CD4-positive, alpha-beta T cell treated with Interferon gamma for 1 hour (primary cell): ENCODE data around the gene NECAP2.

Source experiments
- DNase-seq: peaks from one replicate; pipeline ENCODE4 v3.0.0-alpha.2; 2020

The NECAP2 gene

GRCh38 chr1:16440470-16441281 is at the start of gene NECAP2:
Gene NECAP2, plus strand, starts transcription at chr1:16440724. Its CDS starts 38 bp downstream, at chr1:16440762.
- DNase-seq, result peak; percentile 90

DNA sequence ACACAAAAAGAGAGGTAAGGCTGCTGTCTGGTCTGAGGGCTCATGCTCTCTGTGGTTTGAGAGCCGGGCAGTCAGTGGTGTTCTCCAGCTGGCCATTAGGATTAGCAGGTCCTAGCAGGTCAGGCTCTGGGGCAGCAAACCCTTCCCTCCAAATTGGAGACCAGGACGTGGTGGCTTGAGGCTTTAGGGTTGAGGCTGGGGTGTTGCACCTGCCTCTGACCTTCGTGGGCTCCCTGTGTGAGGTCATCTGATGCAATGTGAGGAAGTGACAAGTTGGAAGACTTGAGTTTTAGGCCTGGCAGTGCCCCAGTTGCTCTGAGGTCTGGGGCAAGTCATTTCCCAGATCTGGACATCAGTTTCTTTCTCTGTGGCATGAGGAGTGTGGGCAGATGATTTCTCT is 49.1 kb upstream of the NECAP2 start:
- no peak for DNase-seq

GRCh38 chr1:16392740-16393569 is 47.6 kb upstream of the NECAP2 start:
- no peak for DNase-seq

DNA sequence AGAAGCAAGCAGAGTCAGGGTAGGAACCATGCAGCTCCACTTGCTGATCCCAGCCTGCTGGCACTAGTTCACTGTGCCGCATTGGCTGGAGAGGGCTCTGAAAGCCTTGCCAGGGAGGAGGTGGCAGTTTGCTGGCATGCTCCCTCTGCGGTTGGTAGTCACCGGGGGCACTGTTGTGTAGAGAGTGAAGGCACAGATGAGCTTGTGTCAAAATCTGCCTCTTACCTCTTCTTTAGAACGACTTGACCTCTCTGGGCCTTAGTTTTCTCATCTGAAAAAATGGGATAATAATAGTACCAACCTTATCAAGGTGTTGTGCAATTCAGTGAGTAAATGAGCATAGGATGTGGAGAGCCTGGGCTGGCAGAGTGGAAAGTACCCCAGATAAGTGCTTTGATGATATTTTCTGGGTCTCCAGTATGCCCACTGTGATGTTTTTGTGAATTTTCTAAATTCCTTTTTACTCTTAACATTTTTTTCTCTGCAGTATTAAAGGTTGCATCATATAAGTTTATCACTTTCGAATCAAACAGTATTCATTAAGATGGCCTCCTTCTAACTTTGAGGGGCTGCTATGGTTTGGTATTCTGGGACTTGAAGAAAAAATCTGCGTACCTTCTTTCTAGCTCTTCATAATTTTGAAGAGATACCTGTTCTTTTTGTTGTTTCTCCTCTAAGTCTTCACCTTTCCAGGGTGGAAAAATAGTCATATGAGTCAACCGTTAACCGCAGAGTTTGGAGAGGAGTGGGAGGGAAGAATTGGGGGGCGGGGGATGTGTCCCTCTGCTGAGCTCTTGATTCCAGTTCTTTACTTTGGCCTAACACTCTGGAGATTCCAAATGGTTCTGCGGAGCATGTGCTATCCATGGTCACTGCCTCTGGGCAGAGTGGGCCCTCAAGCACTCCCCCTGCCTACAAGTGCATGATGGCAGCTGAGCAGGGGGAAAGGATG is 46.7 kb upstream of the NECAP2 start:
- DNase-seq, result no peak

DNA sequence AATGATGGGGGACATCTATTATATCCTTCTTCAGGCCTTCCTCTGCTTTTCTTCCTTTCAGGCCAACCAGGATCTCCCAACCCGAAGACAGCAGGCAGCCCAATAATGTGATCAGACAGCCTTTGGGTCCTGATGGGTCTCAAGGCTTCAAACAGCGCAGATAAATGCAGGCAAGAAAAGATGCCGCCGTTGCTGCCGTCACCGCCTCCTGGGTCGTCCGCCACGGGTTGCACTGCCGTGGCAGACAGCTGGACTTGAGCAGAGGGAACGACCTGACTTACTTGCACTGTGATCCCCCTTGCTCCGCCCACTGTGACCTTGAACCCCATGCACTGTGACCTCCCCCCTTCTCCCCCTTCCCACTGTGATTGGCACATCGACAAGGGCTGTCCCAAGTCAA is 45.5 kb upstream of the NECAP2 start:
- DNase-seq, result no peak

GRCh38 chr1:16396591-16396990 is 43.9 kb upstream of the NECAP2 start:
- DNase-seq, result no peak

- DNase-seq, result no peak
Observed at GRCh38 chr1:16397120-16397519, 43.4 kb upstream of the NECAP2 start.

DNA sequence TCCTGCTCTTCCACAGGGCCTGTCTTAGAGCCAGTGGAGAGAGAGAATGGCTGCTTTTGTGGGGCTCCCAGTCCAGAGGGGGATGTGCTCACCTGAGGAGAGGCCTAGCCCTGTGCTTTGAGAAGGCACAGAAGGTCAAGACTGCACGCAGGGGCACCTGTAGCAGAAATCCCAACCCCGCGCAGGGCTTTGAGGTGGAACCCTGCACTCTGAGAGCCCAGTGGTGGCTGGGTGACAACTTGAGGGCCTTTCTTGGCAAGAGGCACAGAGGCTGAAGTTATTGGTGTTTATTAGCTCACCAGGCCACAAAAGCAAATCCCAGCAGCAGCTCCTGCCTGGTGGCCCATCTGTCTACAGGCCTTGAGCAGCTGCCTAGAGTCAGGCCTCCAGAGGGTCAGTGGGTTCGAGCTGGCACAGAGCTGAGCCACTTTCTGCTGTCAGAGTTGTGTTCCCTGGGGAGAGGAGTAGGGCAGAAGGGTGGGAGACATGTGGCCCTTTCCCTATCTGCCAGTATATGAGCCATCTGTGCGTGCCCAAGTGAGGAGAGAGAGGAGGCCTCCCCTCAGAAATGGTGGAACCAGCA is 42.1 kb upstream of the NECAP2 start:
- DNase-seq, result no peak

DNA sequence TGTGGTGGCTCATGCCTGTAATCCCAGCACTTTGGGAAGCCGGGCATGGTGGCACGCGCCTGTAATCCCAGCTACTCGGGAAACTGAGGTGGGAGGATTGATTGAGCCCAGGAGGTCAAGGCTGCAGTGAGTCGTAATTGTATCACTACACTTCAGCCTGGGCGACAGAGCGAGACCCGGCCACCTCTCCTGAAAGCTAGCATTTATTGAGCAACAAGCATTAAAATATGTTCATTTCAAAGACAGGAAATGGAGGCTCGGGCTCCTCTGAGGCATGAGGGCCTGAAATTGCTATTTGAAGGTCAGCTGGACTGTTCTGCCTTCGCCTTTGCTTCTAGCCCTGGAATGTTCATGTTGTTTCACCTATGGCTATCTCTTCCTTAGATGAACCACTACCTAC is 37.8 kb upstream of the NECAP2 start:
- no peak for DNase-seq

- no peak for DNase-seq
Observed at GRCh38 chr1:16405441-16405840, 35.1 kb upstream of the NECAP2 start.

DNA sequence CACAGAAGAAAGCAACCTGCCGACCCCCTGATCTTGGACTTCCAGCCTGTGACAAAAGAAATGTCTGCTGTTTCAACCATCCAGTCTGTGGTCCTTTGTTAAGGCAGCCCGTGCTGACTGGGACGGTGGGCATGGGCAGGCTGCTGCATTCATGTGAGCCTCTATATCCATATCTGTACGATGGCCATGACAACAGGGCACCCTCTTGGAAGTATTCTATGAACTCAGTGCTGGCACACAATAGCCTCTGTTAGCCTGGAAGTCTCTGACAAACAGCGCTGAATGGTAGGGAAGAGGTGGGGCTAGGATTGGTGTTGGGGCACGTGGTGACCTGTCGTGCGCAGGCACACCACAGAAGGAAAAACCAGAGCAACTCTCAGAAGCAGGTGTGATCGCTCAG is 33.7 kb upstream of the NECAP2 start:
- DNase-seq, result no peak

GRCh38 chr1:16409536-16410152 is 30.9 kb upstream of the NECAP2 start:
- DNase-seq, result no peak

DNA sequence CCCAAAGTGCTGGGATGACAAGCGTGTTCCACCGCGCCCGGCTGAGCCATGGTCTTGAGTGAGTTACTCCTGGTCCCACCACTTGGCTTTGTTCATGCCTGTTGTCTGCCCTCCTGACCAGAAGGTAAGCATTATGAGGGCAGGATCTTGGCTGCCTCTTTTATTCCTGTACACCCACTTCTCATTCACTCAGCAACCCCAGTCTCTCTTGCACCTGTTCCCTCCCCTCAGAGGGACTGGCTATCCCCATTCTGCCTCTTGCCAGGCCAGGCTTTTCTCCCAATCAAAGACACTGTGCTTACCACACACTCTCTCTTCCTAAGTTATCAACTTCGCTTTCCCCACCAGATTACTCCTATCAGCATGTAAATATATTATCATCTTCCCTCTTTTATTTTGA is 29.7 kb upstream of the NECAP2 start:
- DNase-seq, result no peak

- no peak for DNase-seq
Observed at GRCh38 chr1:16413191-16413590, 27.3 kb upstream of the NECAP2 start.

- no peak for DNase-seq
Observed at GRCh38 chr1:16418823-16419425, 21.6 kb upstream of the NECAP2 start.

- peak; percentile 32 for DNase-seq
Observed at GRCh38 chr1:16420424-16421118, 20.0 kb upstream of the NECAP2 start.

- DNase-seq, result no peak
Observed at GRCh38 chr1:16421201-16421600, 19.3 kb upstream of the NECAP2 start.

DNA sequence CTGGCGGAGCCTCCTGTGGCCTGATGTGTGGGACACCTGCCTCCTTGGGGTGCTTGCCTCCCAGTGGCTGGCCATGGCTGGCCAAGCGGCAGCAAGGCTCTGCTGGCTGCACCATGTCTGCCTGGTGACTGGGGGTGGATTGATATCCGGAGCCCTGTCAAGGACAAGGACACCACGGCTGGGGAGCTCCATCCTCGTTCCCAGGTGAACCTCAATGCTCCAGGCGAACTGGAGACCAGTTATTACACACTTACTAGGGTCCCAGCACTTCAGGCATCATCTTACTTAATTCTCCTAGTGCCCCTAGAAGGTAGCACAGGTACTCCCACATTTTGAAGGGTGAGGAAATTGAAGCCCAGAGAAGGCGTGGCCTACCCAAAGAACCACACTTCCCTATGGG is 18.5 kb upstream of the NECAP2 start:
- DNase-seq, result no peak

- DNase-seq, result no peak
Observed at GRCh38 chr1:16425125-16426025, 15.1 kb upstream of the NECAP2 start.

DNA sequence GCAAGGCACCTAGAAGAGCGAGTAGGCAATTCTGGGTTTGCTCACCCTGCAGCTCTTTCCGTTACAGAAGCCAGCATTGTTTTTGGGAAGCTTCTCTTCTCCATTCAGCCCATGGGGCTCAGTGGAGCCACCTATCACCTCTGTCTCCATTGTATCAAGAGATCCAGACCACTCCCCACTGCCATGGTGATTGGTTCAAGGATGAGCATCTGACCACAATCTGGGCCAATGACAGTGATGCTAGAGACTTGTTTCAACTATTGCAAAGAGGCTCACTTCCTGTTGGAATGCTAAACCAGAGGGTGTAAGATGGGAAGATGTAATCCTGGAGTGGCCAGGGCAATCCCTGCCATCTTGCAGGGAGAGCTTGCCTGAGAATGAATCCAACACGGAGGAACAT is 9.9 kb upstream of the NECAP2 start:
- no peak for DNase-seq
